ENCODE measurements around the gene SLC13A3. TPM values are rescaled to one million over a fixed set of nuclear protein-coding genes. Genes with fewer than 3 reads are reported as not detected.

Gene SLC13A3
- polyA plus RNA-seq, 2 donors = 0.22 to 0.45 TPM

DNA sequence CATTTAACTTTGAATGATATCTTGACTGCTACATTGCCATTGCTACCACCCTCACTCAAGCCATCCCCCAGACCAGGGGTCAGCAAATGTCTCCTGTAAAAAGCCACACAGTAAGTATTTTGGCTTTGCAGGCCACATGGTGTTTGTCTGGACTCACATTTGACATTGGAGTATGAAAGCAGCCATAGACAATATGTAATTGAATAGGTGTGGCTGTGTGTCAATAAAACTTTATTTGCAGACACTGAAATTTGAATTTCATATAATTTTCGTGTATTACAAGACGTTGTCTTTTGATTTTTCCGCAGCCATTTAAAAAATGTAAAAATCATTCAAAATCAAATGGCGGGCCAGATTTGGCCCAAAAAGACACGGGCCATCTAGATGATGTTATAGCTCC, 64.5 kb downstream of the SLC13A3 start:
- H3K36me3 ChIP-seq (ENCODE audit: control insufficient read depth in 2 of 2, insufficient read depth in 2 of 2, low read length in 1 of 2) = no peaks in the 10 kb centered on the region
- no peak overlapping the region for H3K4me3 ChIP-seq (ENCODE audit: low read depth in 1 of 2, low read length in 2 of 2)
- H3K27me3 ChIP-seq (ENCODE audit: control insufficient read depth in 1 of 2, insufficient read depth in 2 of 2, low read length in 2 of 2) = no peaks in the 10 kb centered on the region
- no peaks in the 10 kb centered on the region for H3K4me1 ChIP-seq (ENCODE audit: control insufficient read depth in 2 of 2, insufficient read depth in 2 of 2, low read length in 1 of 2)
- WGBS, 2 donors = 95 to 98% methylated on average over 5 of the region's 5 CpGs
- no peak overlapping the region for H3K27ac ChIP-seq (ENCODE audit: low read depth in 2 of 2, low read length in 1 of 2)
- H3K9me3 ChIP-seq (ENCODE audit: control insufficient read depth in 2 of 2, insufficient read depth in 1 of 2, low read depth in 1 of 2, low read length in 1 of 2) = no peaks in the 10 kb centered on the region

DNA sequence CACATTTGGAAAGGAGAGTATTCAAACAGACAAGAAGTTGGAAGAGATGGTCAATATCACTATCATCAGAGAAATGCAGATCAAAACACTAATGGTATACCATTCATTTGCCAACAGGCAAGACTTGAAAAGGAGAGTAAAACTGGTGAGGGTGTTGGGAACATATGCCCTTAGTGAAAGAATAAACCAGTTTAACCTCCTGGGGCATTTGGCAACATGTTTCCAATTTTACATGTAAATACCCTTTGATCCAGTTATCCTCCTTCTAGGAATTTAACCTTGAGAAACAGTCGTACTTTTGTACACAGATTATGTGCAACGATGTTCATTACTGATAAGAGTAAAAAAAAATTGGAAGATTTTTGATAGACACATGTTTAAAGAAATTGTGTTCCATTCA, 66.8 kb downstream of the SLC13A3 start:
- Histone ChIP-seq H3K9me3 (ENCODE audit: control insufficient read depth in 2 of 2, insufficient read depth in 1 of 2, low read depth in 1 of 2, low read length in 1 of 2) (peaks cover 0 to 3% of the 10 kb centered on the region in 2 donors), H3K4me3 (ENCODE audit: low read depth in 1 of 2, low read length in 2 of 2) (no peak overlapping the region), H3K27ac (ENCODE audit: low read depth in 2 of 2, low read length in 1 of 2) (no peak overlapping the region), H3K4me1 (ENCODE audit: control insufficient read depth in 2 of 2, insufficient read depth in 2 of 2, low read length in 1 of 2) (no peaks in the 10 kb centered on the region), H3K27me3 (ENCODE audit: control insufficient read depth in 1 of 2, insufficient read depth in 2 of 2, low read length in 2 of 2) (no peaks in the 10 kb centered on the region), H3K36me3 (ENCODE audit: control insufficient read depth in 2 of 2, insufficient read depth in 2 of 2, low read length in 1 of 2) (no peaks in the 10 kb centered on the region)
- WGBS, 2 donors = 39 to 44% methylated on average over 2 of the region's 2 CpGs

- Histone ChIP-seq H3K27me3 (ENCODE audit: control insufficient read depth in 1 of 2, insufficient read depth in 2 of 2, low read length in 2 of 2) (no peaks in the 10 kb centered on the region), H3K36me3 (ENCODE audit: control insufficient read depth in 2 of 2, insufficient read depth in 2 of 2, low read length in 1 of 2) (no peaks in the 10 kb centered on the region), H3K9me3 (ENCODE audit: control insufficient read depth in 2 of 2, insufficient read depth in 1 of 2, low read depth in 1 of 2, low read length in 1 of 2) (peaks cover 0 to 3% of the 10 kb centered on the region in 2 donors), H3K27ac (ENCODE audit: low read depth in 2 of 2, low read length in 1 of 2) (no peak overlapping the region), H3K4me1 (ENCODE audit: control insufficient read depth in 2 of 2, insufficient read depth in 2 of 2, low read length in 1 of 2) (no peaks in the 10 kb centered on the region), H3K4me3 (ENCODE audit: low read depth in 1 of 2, low read length in 2 of 2) (no peak overlapping the region)
- WGBS, 2 donors = 77 to 79% methylated on average over 17 of the region's 17 CpGs
Measured at GRCh38 chr20:46583411-46584214, 67.6 kb downstream of the SLC13A3 start.

DNA sequence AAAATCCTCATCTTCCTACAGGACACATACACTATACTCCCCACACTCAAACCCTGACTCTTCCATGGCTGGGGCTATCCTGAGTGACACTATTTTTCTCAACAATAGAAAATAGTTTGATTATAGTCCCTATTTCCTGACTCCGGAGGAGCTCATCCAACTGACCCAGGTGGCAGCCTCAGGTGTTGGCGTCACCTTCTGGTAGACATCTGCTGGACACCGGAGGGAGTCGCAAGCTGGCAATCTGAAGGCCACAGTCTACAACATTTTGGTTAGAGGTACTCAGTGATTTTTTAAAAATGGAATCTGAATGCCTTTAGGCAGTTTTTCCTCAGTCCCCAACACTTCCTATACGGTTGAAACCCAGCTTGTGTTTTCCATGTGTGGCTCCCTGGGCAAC, 68.6 kb downstream of the SLC13A3 start:
- Histone ChIP-seq H3K36me3 (ENCODE audit: control insufficient read depth in 2 of 2, insufficient read depth in 2 of 2, low read length in 1 of 2) (no peaks in the 10 kb centered on the region), H3K4me1 (ENCODE audit: control insufficient read depth in 2 of 2, insufficient read depth in 2 of 2, low read length in 1 of 2) (no peaks in the 10 kb centered on the region), H3K9me3 (ENCODE audit: control insufficient read depth in 2 of 2, insufficient read depth in 1 of 2, low read depth in 1 of 2, low read length in 1 of 2) (peaks cover 0 to 3% of the 10 kb centered on the region in 2 donors), H3K27ac (ENCODE audit: low read depth in 2 of 2, low read length in 1 of 2) (no peak overlapping the region), H3K27me3 (ENCODE audit: control insufficient read depth in 1 of 2, insufficient read depth in 2 of 2, low read length in 2 of 2) (no peaks in the 10 kb centered on the region), H3K4me3 (ENCODE audit: low read depth in 1 of 2, low read length in 2 of 2) (no peak overlapping the region)
- WGBS, 2 donors = 82 to 87% methylated on average over 5 of the region's 5 CpGs

DNA sequence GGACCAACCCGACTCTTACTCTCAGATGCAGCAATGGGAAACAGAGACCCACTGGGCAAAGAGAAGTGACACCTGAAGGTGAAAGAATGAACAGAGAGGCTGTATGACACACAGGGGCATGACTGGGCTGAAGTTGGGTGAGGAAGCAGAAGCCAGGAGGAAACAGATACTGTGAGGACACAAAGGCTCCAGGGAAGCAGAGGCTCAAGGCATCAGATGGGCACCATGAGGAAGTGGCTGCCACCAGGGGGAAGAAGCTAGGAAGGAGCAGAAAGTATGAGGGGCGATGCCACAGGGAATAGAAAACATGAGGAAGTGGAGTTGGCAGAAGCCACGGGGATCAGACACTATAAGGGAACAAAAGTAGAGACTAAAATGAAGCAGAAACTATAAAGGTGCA, 69.9 kb downstream of the SLC13A3 start:
- 79 to 83% methylated on average over 3 of the region's 3 CpGs for WGBS, 2 donors
- no peaks in the 10 kb centered on the region for H3K36me3 ChIP-seq (ENCODE audit: control insufficient read depth in 2 of 2, insufficient read depth in 2 of 2, low read length in 1 of 2)

DNA sequence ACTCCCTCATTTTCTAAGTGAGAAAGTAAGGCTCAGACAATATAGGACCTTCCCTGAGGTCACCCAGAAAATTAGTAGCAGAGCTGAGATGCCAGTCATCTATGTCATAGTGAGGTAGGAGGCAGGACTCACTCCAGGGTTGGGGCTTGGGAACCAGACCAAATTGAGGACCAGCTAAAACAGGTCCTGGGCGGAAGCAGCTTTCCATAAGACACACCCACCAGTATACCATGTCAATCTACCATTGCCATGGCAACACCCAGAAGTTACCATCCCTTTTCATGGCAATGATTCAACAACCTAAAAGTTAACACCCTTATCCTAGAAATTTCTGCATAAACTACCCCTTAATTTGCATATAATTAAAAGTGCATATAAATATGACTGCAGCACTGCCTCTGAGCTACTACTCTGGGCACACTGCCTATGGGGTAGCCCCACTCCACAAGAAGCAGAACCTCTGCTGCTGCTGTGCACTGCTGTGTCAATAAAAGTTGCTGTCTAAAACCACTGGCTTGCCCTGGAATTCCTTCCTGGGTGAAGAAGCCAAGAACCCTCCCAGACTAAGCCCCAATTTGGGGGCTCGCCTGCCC, 70.5 kb downstream of the SLC13A3 start:
- 82 to 90% methylated on average over 2 of the region's 2 CpGs for WGBS, 2 donors
- H3K9me3 ChIP-seq (ENCODE audit: control insufficient read depth in 2 of 2, insufficient read depth in 1 of 2, low read depth in 1 of 2, low read length in 1 of 2) = peaks cover 0 to 3% of the 10 kb centered on the region in 2 donors
- H3K27ac ChIP-seq (ENCODE audit: low read depth in 2 of 2, low read length in 1 of 2) = no peak overlapping the region
- H3K27me3 ChIP-seq (ENCODE audit: control insufficient read depth in 1 of 2, insufficient read depth in 2 of 2, low read length in 2 of 2) = no peaks in the 10 kb centered on the region
- no peaks in the 10 kb centered on the region for H3K4me1 ChIP-seq (ENCODE audit: control insufficient read depth in 2 of 2, insufficient read depth in 2 of 2, low read length in 1 of 2)
- no peak overlapping the region for H3K4me3 ChIP-seq (ENCODE audit: low read depth in 1 of 2, low read length in 2 of 2)
- no peaks in the 10 kb centered on the region for H3K36me3 ChIP-seq (ENCODE audit: control insufficient read depth in 2 of 2, insufficient read depth in 2 of 2, low read length in 1 of 2)

More for the DNA sequence above, 69.9 kb downstream of the SLC13A3 start:
- H3K27me3 ChIP-seq (ENCODE audit: control insufficient read depth in 1 of 2, insufficient read depth in 2 of 2, low read length in 2 of 2) = no peaks in the 10 kb centered on the region
- peaks cover 0 to 3% of the 10 kb centered on the region in 2 donors for H3K9me3 ChIP-seq (ENCODE audit: control insufficient read depth in 2 of 2, insufficient read depth in 1 of 2, low read depth in 1 of 2, low read length in 1 of 2)
- no peaks in the 10 kb centered on the region for H3K4me1 ChIP-seq (ENCODE audit: control insufficient read depth in 2 of 2, insufficient read depth in 2 of 2, low read length in 1 of 2)
- no peak overlapping the region for H3K4me3 ChIP-seq (ENCODE audit: low read depth in 1 of 2, low read length in 2 of 2)
- no peak overlapping the region for H3K27ac ChIP-seq (ENCODE audit: low read depth in 2 of 2, low read length in 1 of 2)

DNA sequence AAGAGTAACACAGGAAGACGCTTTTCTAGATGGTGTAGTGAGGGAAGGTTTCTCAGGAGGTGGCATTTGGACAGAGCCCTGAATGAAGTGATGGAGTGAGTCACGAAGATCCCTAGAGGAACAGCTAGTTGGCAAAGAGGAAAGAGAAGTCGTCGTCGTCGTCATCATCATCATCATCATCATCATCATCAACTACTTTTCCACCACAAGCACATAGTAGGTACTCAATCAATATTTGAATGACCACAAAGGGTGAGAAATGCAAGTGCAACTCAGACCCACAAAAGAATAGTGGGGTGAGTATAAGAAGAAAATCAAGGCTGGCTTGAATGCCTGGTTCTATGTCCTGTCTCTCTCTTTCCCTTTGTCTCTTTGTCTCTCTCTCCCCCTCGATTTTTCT, 72.5 kb downstream of the SLC13A3 start:
- peaks cover 0 to 3% of the 10 kb centered on the region in 2 donors for H3K9me3 ChIP-seq (ENCODE audit: control insufficient read depth in 2 of 2, insufficient read depth in 1 of 2, low read depth in 1 of 2, low read length in 1 of 2)
- H3K27ac ChIP-seq (ENCODE audit: low read depth in 2 of 2, low read length in 1 of 2) = no peak overlapping the region
- no peaks in the 10 kb centered on the region for H3K4me1 ChIP-seq (ENCODE audit: control insufficient read depth in 2 of 2, insufficient read depth in 2 of 2, low read length in 1 of 2)
- WGBS, 2 donors = 83 to 87% methylated on average over 7 of the region's 7 CpGs
- no peaks in the 10 kb centered on the region for H3K36me3 ChIP-seq (ENCODE audit: control insufficient read depth in 2 of 2, insufficient read depth in 2 of 2, low read length in 1 of 2)
- H3K4me3 ChIP-seq (ENCODE audit: low read depth in 1 of 2, low read length in 2 of 2) = no peak overlapping the region
- no peaks in the 10 kb centered on the region for H3K27me3 ChIP-seq (ENCODE audit: control insufficient read depth in 1 of 2, insufficient read depth in 2 of 2, low read length in 2 of 2)

- Histone ChIP-seq H3K27ac (ENCODE audit: low read depth in 2 of 2, low read length in 1 of 2) (no peak overlapping the region), H3K36me3 (ENCODE audit: control insufficient read depth in 2 of 2, insufficient read depth in 2 of 2, low read length in 1 of 2) (no peaks in the 10 kb centered on the region), H3K4me1 (ENCODE audit: control insufficient read depth in 2 of 2, insufficient read depth in 2 of 2, low read length in 1 of 2) (peaks cover 0 to 2% of the 10 kb centered on the region in 2 donors), H3K27me3 (ENCODE audit: control insufficient read depth in 1 of 2, insufficient read depth in 2 of 2, low read length in 2 of 2) (no peaks in the 10 kb centered on the region), H3K4me3 (ENCODE audit: low read depth in 1 of 2, low read length in 2 of 2) (no peak overlapping the region), H3K9me3 (ENCODE audit: control insufficient read depth in 2 of 2, insufficient read depth in 1 of 2, low read depth in 1 of 2, low read length in 1 of 2) (peaks cover 0 to 3% of the 10 kb centered on the region in 2 donors)
- 82 to 83% methylated on average over 6 of the region's 6 CpGs for WGBS, 2 donors
Measured at GRCh38 chr20:46576774-46577395, 74.4 kb downstream of the SLC13A3 start.

DNA sequence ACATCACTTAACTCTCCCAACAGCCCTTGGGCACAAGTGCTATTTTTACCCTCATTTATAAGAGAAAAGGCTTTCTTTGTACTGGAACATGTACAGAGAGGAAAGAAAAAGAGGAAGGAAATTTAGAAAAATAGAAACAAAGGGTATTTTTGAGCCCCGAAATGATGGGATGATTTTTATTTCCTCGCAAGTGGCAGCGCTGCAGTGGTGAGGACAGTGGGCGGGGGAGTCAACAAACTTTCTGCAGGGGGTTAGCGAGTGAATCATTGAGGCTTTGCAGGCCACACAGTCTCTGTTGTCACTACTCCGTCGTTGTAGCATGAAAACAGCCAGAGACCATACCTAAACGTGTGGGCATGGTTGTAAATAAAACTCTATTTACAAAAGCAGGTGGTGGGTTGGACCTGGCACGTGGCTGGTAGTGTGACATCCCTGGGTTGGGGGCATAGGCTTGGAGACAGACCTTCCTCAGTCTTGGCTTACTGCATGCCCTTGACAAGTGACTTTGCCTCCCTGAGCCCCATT, 75.3 kb downstream of the SLC13A3 start:
- Histone ChIP-seq H3K4me3 (ENCODE audit: low read depth in 1 of 2, low read length in 2 of 2) (no peak overlapping the region), H3K9me3 (ENCODE audit: control insufficient read depth in 2 of 2, insufficient read depth in 1 of 2, low read depth in 1 of 2, low read length in 1 of 2) (peaks cover 0 to 2% of the 10 kb centered on the region in 2 donors), H3K36me3 (ENCODE audit: control insufficient read depth in 2 of 2, insufficient read depth in 2 of 2, low read length in 1 of 2) (no peaks in the 10 kb centered on the region), H3K4me1 (ENCODE audit: control insufficient read depth in 2 of 2, insufficient read depth in 2 of 2, low read length in 1 of 2) (peaks cover 0 to 2% of the 10 kb centered on the region in 2 donors), H3K27me3 (ENCODE audit: control insufficient read depth in 1 of 2, insufficient read depth in 2 of 2, low read length in 2 of 2) (no peaks in the 10 kb centered on the region), H3K27ac (ENCODE audit: low read depth in 2 of 2, low read length in 1 of 2) (no peak overlapping the region)
- WGBS, 2 donors = 53 to 56% methylated on average over 9 of the region's 9 CpGs
